NT2/D1 (cell line): ENCODE data around the gene JARID2.
"Not testable (repeated sequence)": the region's sequence is repeated elsewhere in the genome, so short reads cannot be mapped to it uniquely, and the experiment has no call there.

Experiments used
- DNase-seq: peaks from one replicate; pipeline ENCODE4 v3.0.0-alpha.2; 2011; ENCODE audit warnings: low read depth, low spot score
- H3K27me3 ChIP-seq: 2 replicates; pipeline ENCODE4 v1.6.0; 2011; ENCODE audit warnings: mild to moderate bottlenecking; ENCODE audit not compliant: insufficient read length, insufficient read depth
- H3K36me3 ChIP-seq: 2 replicates; pipeline ENCODE4 v1.6.1; 2011; ENCODE audit warnings: mild to moderate bottlenecking, low read length, mixed read lengths; ENCODE audit not compliant: insufficient read depth, insufficient read length
- H3K4me1 ChIP-seq: 2 replicates; pipeline ENCODE4 v1.5.1; 2011; ENCODE audit not compliant: insufficient read depth, insufficient read length
- H3K4me3 ChIP-seq: 2 replicates; pipeline ENCODE4 v1.5.1; 2011; ENCODE audit warnings: low read depth; ENCODE audit not compliant: insufficient read length
- H3K9ac ChIP-seq: 2 replicates; pipeline ENCODE4 v1.6.0; 2011; ENCODE audit warnings: low read depth; ENCODE audit not compliant: insufficient read length
- H3K9me3 ChIP-seq: 2 replicates; pipeline ENCODE4 v1.5.1; 2011; ENCODE audit warnings: mild to moderate bottlenecking, low read length; ENCODE audit not compliant: insufficient read depth
- SUZ12 ChIP-seq: IDR thresholded peaks from 2 replicates; pipeline ENCODE4 v1.6.1; 2011; ENCODE audit not compliant: insufficient read length, insufficient read depth; ENCODE audit errors: extremely low read depth
- YY1 ChIP-seq: IDR thresholded peaks from 2 replicates; pipeline ENCODE4 v1.6.1; 2011; ENCODE audit not compliant: insufficient read length, insufficient read depth
- ZNF274 ChIP-seq: IDR thresholded peaks from 2 replicates; pipeline ENCODE4 v1.6.1; 2011; ENCODE audit warnings: mild to moderate bottlenecking, low read depth, low read length

Gene JARID2

GRCh38 chr6:15534974-15535373, 289.1 kb downstream of the JARID2 start:
- TF ChIP-seq SUZ12 (no peak), YY1 (no peak), ZNF274 (no peak)
- no peaks in the 10 kb centered on the region for H3K36me3 ChIP-seq

GRCh38 chr6:15535495-15536197, 289.8 kb downstream of the JARID2 start:
- H3K9ac ChIP-seq: no peak overlapping the region
- no peak for DNase-seq
- no peak overlapping the region for H3K4me3 ChIP-seq
- TF ChIP-seq ZNF274 (no peak), SUZ12 (no peak)
- H3K27me3 ChIP-seq: no peaks in the 10 kb centered on the region
- no peaks in the 10 kb centered on the region for H3K4me1 ChIP-seq
- peaks cover 7% of the 10 kb centered on the region; the same call in 1 of the 2 replicates for H3K9me3 ChIP-seq
- H3K36me3 ChIP-seq: no peaks in the 10 kb centered on the region

More at GRCh38 chr6:15534974-15535373, 289.1 kb downstream of the JARID2 start:
- H3K4me3 ChIP-seq: no peak overlapping the region
- H3K27me3 ChIP-seq: no peaks in the 10 kb centered on the region
- H3K4me1 ChIP-seq: no peaks in the 10 kb centered on the region
- peaks cover 7% of the 10 kb centered on the region; the same call in 1 of the 2 replicates for H3K9me3 ChIP-seq
- DNase-seq: no peak
- H3K9ac ChIP-seq: no peak overlapping the region

- no peak for TF ChIP-seq ZNF274
- TF ChIP-seq SUZ12: no peak
- no peak for TF ChIP-seq YY1
- no peaks in the 10 kb centered on the region for H3K27me3 ChIP-seq
- DNase-seq: no peak
- peaks cover 7% of the 10 kb centered on the region; the same call in 1 of the 2 replicates for H3K9me3 ChIP-seq
- no peaks in the 10 kb centered on the region for H3K4me1 ChIP-seq
- H3K4me3 ChIP-seq: no peak overlapping the region
- H3K9ac ChIP-seq: no peak overlapping the region
- no peaks in the 10 kb centered on the region for H3K36me3 ChIP-seq
Observed at GRCh38 chr6:15536198-15536955, 290.5 kb downstream of the JARID2 start.

- no peaks in the 10 kb centered on the region for H3K36me3 ChIP-seq
- peaks cover 7% of the 10 kb centered on the region; the same call in 1 of the 2 replicates for H3K9me3 ChIP-seq
- DNase-seq: no peak
- no peak overlapping the region for H3K4me3 ChIP-seq
- TF ChIP-seq ZNF274 (no peak), YY1 (no peak), SUZ12 (no peak)
- H3K9ac ChIP-seq: no peak overlapping the region
- no peaks in the 10 kb centered on the region for H3K4me1 ChIP-seq
- no peaks in the 10 kb centered on the region for H3K27me3 ChIP-seq
Observed at GRCh38 chr6:15538106-15538505, 292.2 kb downstream of the JARID2 start.

GRCh38 chr6:15538766-15539495, 293.1 kb downstream of the JARID2 start:
- no peak for TF ChIP-seq SUZ12
- no peak for TF ChIP-seq YY1
- TF ChIP-seq ZNF274: no peak
- DNase-seq: no peak
- Histone ChIP-seq H3K27me3 (no peaks in the 10 kb centered on the region), H3K4me3 (no peak overlapping the region), H3K4me1 (no peaks in the 10 kb centered on the region), H3K9me3 (peaks cover 16% of the 10 kb centered on the region), H3K9ac (no peak overlapping the region), H3K36me3 (no peaks in the 10 kb centered on the region)

GRCh38 chr6:15539722-15540270, 293.9 kb downstream of the JARID2 start:
- no peak for TF ChIP-seq SUZ12
- no peak for TF ChIP-seq ZNF274
- no peak for TF ChIP-seq YY1
- Histone ChIP-seq H3K27me3 (no peaks in the 10 kb centered on the region), H3K9ac (no peak overlapping the region), H3K36me3 (no peaks in the 10 kb centered on the region), H3K9me3 (peaks cover 24% of the 10 kb centered on the region), H3K4me3 (no peak overlapping the region), H3K4me1 (no peaks in the 10 kb centered on the region)
- DNase-seq: no peak

- H3K36me3 ChIP-seq, H3K9ac ChIP-seq, H3K27me3 ChIP-seq, H3K4me1 ChIP-seq, H3K4me3 ChIP-seq, DNase-seq: not testable (repeated sequence)
- H3K9me3 ChIP-seq: peaks cover 18% of the 10 kb centered on the region
Observed at GRCh38 chr6:15543332-15543917, 297.6 kb downstream of the JARID2 start.
